A549 (cell line): Measurements from ENCODE around the gene ZBTB47.

Source experiments
- CTCF ChIP-seq: fragments of >200 bp; sonication (Bioruptor Twin); formaldehyde crosslinking; IDR thresholded peaks from 3 replicates; pipeline ENCODE4 v1.5.1; 2016
- EP300 ChIP-seq, 2 experiments: fragments of >200 bp; sonication (Bioruptor Twin); formaldehyde crosslinking; IDR thresholded peaks; 2 replicates in 1 of 2; 3 replicates in 1 of 2; pipeline ENCODE4 v1.6.1; 2016 to 2017
- FOSB ChIP-seq: fragments of 250-450 bp; sonication (Bioruptor Pico); IDR thresholded peaks from 2 replicates; pipeline ENCODE4 v1.5.0; 2020; ENCODE audit warnings: mild to moderate bottlenecking, moderate library complexity
- GATA3 ChIP-seq: IDR thresholded peaks from 2 replicates; pipeline ENCODE4 v1.6.1; 2012; ENCODE audit warnings: borderline replicate concordance
- MAFK ChIP-seq: fragments of 450-650 bp; IDR thresholded peaks from 2 replicates; pipeline ENCODE4 v1.6.1; 2014; ENCODE audit not compliant: partially characterized antibody
- MYC ChIP-seq: IDR thresholded peaks from 2 replicates; pipeline ENCODE4 v1.6.1; 2012; ENCODE audit warnings: mild to moderate bottlenecking, inconsistent platforms, low read length, improper control_type of control experiment, borderline replicate concordance
- NFE2L2 ChIP-seq: fragments of 150-350 bp; conservative IDR thresholded peaks from 2 replicates; pipeline ENCODE4 v1.6.1; 2014; ENCODE audit warnings: low read length
- POLR2A ChIP-seq: IDR thresholded peaks from 2 replicates; pipeline ENCODE4 v1.6.1; 2012; ENCODE audit warnings: mild to moderate bottlenecking, low read length
- RAD21 ChIP-seq, 2 experiments: fragments of >200 bp in 1 of 2; sonication (Bioruptor Twin) in 1 of 2; formaldehyde crosslinking in 1 of 2; IDR thresholded peaks in 1 of 2; conservative IDR thresholded peaks in 1 of 2; 2 replicates in 1 of 2; 3 replicates in 1 of 2; pipeline ENCODE4 v1.6.1; 2012 to 2018; ENCODE audit warnings: inconsistent platforms in 1 of 2
- RFX5 ChIP-seq: fragments of 450-650 bp; IDR thresholded peaks from 2 replicates; pipeline ENCODE4 v1.7.1; 2014; ENCODE audit warnings: antibody characterized with exemption, mild to moderate bottlenecking, moderate library complexity
- SREBF2 ChIP-seq: fragments of 450-650 bp; IDR thresholded peaks from 2 replicates; pipeline ENCODE4 v1.6.1; 2014; ENCODE audit warnings: mild to moderate bottlenecking, moderate library complexity
- ZC3H11A ChIP-seq: fragments of 450-650 bp; IDR thresholded peaks from 2 replicates; pipeline ENCODE4 v1.6.1; 2014; ENCODE audit warnings: antibody characterized with exemption, mild to moderate bottlenecking
- ZSCAN20 ChIP-seq: fragments of 250-450 bp; sonication (Bioruptor Pico); IDR thresholded peaks from 2 replicates; pipeline ENCODE4 v1.8.0; 2022; ENCODE audit warnings: mild to moderate bottlenecking, moderate library complexity

GRCh38 chr3:42651248-42652091, 2.0 kb upstream of the ZBTB47 start:
- TF ChIP-seq RAD21 (conservative IDR thresholded peaks at IDR 0.05 in 1 of 2, IDR thresholded peaks at IDR 0.05 in 1 of 2) (no peak), CTCF (no peak), MYC (no peak), GATA3 (no peak), NFE2L2 (no peak), EP300 (IDR thresholded peaks at IDR 0.05) (no peak), POLR2A (no peak), FOSB (no peak), ZSCAN20 (CRISPR knock-in tag) (no peak), SREBF2 (no peak), RFX5 (no peak), MAFK (no peak), ZC3H11A (no peak)
